Right ventricle myocardium inferior (tissue), 1 donor: ENCODE results near the gene ANXA10. TPM values are rescaled to one million over a fixed set of nuclear protein-coding genes. Genes with fewer than 3 reads are reported as not detected.

ENCODE experiments used
- ATAC-seq: fragments of 200-7000 bp; cut with Tn5 transposase; one replicate; pipeline ENCODE4 v1.9.1; 2020; ENCODE audit warnings: mild to moderate bottlenecking, moderate library complexity
- DNase-seq: peaks from one replicate; pipeline ENCODE4 v3.0.0; 2021; ENCODE audit errors: missing footprints
- intact Hi-C: fragments of 100-400 bp; cut with DNase I; formaldehyde crosslinking; loops from one replicate; pipeline ENCODE4 v1.11.0; 2022
- long read RNA-seq: library from polyadenylated mRNA; unstranded; transcript quantifications from one replicate; pipeline ENCODE4 v2.0.0, GENCODE V29; 2021
- total RNA-seq: library from RNA; stranded (reverse); fragmentation: NEBNext Ultra II Directional; extraction: Animal tissue kit (Norgen Biotek cat#: 25700); gene quantifications from one replicate; pipeline ENCODE4 v1.2.1, GENCODE V29; 2021
- donor health status: DM: no; HTN: yes; CAD: no; lungs with severe emphysema.

ANXA10 gene
- total RNA-seq: not detected
- long read RNA-seq: 0 reads

- DNase-seq (no peak), ATAC-seq (no peak)
- intact Hi-C loops: no loop called here
Measured at GRCh38 chr4:168092176-168092712, at the start of gene ANXA10. ANXA10 (plus strand) TSS chr4:168092537; CDS start chr4:168092701, 164 bp downstream.

- DNase-seq (no peak), ATAC-seq (no peak)
- intact Hi-C loops: no loop called here
Measured at GRCh38 chr4:168045354-168045753, 47.0 kb upstream of the ANXA10 start.

GRCh38 chr4:168050002-168050401 is 42.3 kb upstream of the ANXA10 start:
- ATAC-seq (no peak), DNase-seq (no peak)
- intact Hi-C loops: no loop called here

- intact Hi-C loops: no loop called here
- ATAC-seq: no peak
Measured at GRCh38 chr4:168051526-168051925, 40.8 kb upstream of the ANXA10 start.

GRCh38 chr4:168057412-168057811 is 34.9 kb upstream of the ANXA10 start:
- DNase-seq: no peak
- ATAC-seq: no peak
- intact Hi-C loops: no loop called here

More at GRCh38 chr4:168051526-168051925, 40.8 kb upstream of the ANXA10 start:
- DNase-seq: no peak

GRCh38 chr4:168059251-168059650 is 33.1 kb upstream of the ANXA10 start:
- intact Hi-C loops: no loop called here
- DNase-seq (no peak), ATAC-seq (no peak)

- ATAC-seq (no peak), DNase-seq (no peak)
- intact Hi-C loops: no loop called here
Measured at GRCh38 chr4:168063031-168063430, 29.3 kb upstream of the ANXA10 start.

- ATAC-seq: no peak
- DNase-seq: no peak
- intact Hi-C loops: loop anchor here (10.0 kb wide), 1 partner anchor 1046 kb away; no protein-coding TSS in a partner anchor
Measured at GRCh38 chr4:168070903-168071302, 21.4 kb upstream of the ANXA10 start.

- intact Hi-C loops: loop anchor here (10.0 kb wide), 1 partner anchor 1047 kb away; no protein-coding TSS in a partner anchor
Measured at GRCh38 chr4:168071304-168071703, 21.0 kb upstream of the ANXA10 start.

GRCh38 chr4:168074861-168075260 is 17.5 kb upstream of the ANXA10 start:
- intact Hi-C loops: loop anchor here (10.0 kb wide), 1 partner anchor 1050 kb away; no protein-coding TSS in a partner anchor
- DNase-seq: no peak
- no peak for ATAC-seq

More at GRCh38 chr4:168071304-168071703, 21.0 kb upstream of the ANXA10 start:
- no peak for ATAC-seq
- DNase-seq: no peak

GRCh38 chr4:168076989-168077725 is 15.2 kb upstream of the ANXA10 start:
- intact Hi-C loops: loop anchor here (10.0 kb wide), 1 partner anchor 1052 kb away; no protein-coding TSS in a partner anchor
- DNase-seq (no peak), ATAC-seq (no peak)

GRCh38 chr4:168077726-168078239 is 14.6 kb upstream of the ANXA10 start:
- DNase-seq: no peak
- intact Hi-C loops: loop anchor here (10.0 kb wide), 1 partner anchor 1053 kb away; no protein-coding TSS in a partner anchor
- no peak for ATAC-seq

- DNase-seq (no peak), ATAC-seq (no peak)
- intact Hi-C loops: no loop called here
Measured at GRCh38 chr4:168082379-168082778, 10.0 kb upstream of the ANXA10 start.

- intact Hi-C loops: no loop called here
- DNase-seq (no peak), ATAC-seq (no peak)
Measured at GRCh38 chr4:168095776-168096406, 3.6 kb downstream of the ANXA10 start.

- intact Hi-C loops: no loop called here
- no peak for DNase-seq
- no peak for ATAC-seq
Measured at GRCh38 chr4:168096407-168096784, 4.1 kb downstream of the ANXA10 start.

- intact Hi-C loops: no loop called here
- ATAC-seq (no peak), DNase-seq (no peak)
Measured at GRCh38 chr4:168097161-168097560, 4.8 kb downstream of the ANXA10 start.

GRCh38 chr4:168098248-168098717 is 5.9 kb downstream of the ANXA10 start:
- intact Hi-C loops: no loop called here
- ATAC-seq (no peak), DNase-seq (no peak)

- intact Hi-C loops: no loop called here
- DNase-seq: no peak
- ATAC-seq: no peak
Measured at GRCh38 chr4:168099195-168099594, 6.9 kb downstream of the ANXA10 start.

GRCh38 chr4:168101026-168101425 is 8.7 kb downstream of the ANXA10 start:
- intact Hi-C loops: no loop called here
- no peak for ATAC-seq

More at GRCh38 chr4:168101026-168101425, 8.7 kb downstream of the ANXA10 start:
- no peak for DNase-seq
